HepG2 (cell line): ENCODE data around the gene ATP9B. TPM values are rescaled to one million over a fixed set of nuclear protein-coding genes. Genes with fewer than 3 reads are reported as not detected.

Source experiments
- ATAC-seq: fragments of 200-7000 bp; cut with Tn5 transposase; 3 replicates; pipeline ENCODE4 v1.9.1; 2020; ENCODE audit warnings: mild to moderate bottlenecking, moderate library complexity
- BruUV-seq: library from RNA; stranded (reverse); fragments of 400-500 nt; replicated peaks from 2 replicates; lab custom pipeline; 2021; lab: Mats Ljungman, UMichigan
- CTCF ChIA-PET: fragments of 300-600 bp; formaldehyde crosslinking; extraction: SDS; loops from one replicate; lab custom pipeline; 2021; ENCODE audit warnings: low total read pairs, inconsistent platforms, low intra/inter-chr PET ratio; lab: Yijun Ruan, JAX
- POLR2A ChIA-PET: fragments of 350-600 bp; sonication (Branson Sonifier 250); formaldehyde crosslinking; loops from one replicate; lab custom pipeline; 2020; ENCODE audit warnings: antibody characterized with exemption, inconsistent platforms; lab: Yijun Ruan, JAX
- DNase-seq: peaks from one replicate; pipeline ENCODE4 v3.0.0-alpha.2; 2015; ENCODE audit warnings: low spot score
- FAIRE-seq: peaks from 3 replicates; lab custom pipeline; 2011; peaks lifted over from hg19 to GRCh38; lab: Jason Lieb, UNC
- H2AFZ ChIP-seq: one replicate; pipeline ENCODE4 v1.6.1; 2011; ENCODE audit warnings: low read length, inconsistent platforms
- H3K27ac ChIP-seq: fragments of 300-600 bp; 3 replicates; pipeline ENCODE4 v1.8.0; 2011; ENCODE audit warnings: mixed run types, mild to moderate bottlenecking, mixed read lengths, low read length, inconsistent platforms; ENCODE audit not compliant: insufficient read depth; ENCODE audit errors: extremely low read length
- H3K27me3 ChIP-seq, 2 experiments: fragments of 200-600 bp in 1 of 2; 2 replicates in 1 of 2; 3 replicates in 1 of 2; pipeline versions ENCODE4 v1.6.0 to v1.8.0; 2011; ENCODE audit warnings: low read length in 2 of 2, mild to moderate bottlenecking in 2 of 2, moderate library complexity in 2 of 2, inconsistent platforms in 1 of 2; ENCODE audit not compliant: insufficient read depth in 2 of 2, control insufficient read depth in 1 of 2
- H3K36me3 ChIP-seq, 2 experiments: fragments of 200-600 bp in 1 of 2; replicated peaks in 1 of 2; 2 replicates in 1 of 2; 3 replicates in 1 of 2; pipeline versions ENCODE4 v1.5.1 to v1.8.0; 2011; ENCODE audit warnings: low read length in 2 of 2, inconsistent platforms in 1 of 2; ENCODE audit not compliant: insufficient read depth in 2 of 2, control insufficient read depth in 1 of 2
- H3K4me1 ChIP-seq: 2 replicates; pipeline ENCODE4 v1.5.1; 2012; ENCODE audit warnings: low read length, inconsistent platforms; ENCODE audit not compliant: insufficient read depth
- H3K4me2 ChIP-seq: 2 replicates; pipeline ENCODE4 v1.6.0; 2011; ENCODE audit warnings: low read depth, low read length, inconsistent platforms
- H3K4me3 ChIP-seq, 3 experiments: fragments of 200-600 bp in 1 of 3; sonication (generic), shearing (Covaris generic) in 1 of 3; replicated peaks in 1 of 3; 2 replicates each; pipeline ENCODE4 v1.5.1; 2011 to 2016; ENCODE audit warnings: low read length in 3 of 3, inconsistent platforms in 2 of 3, low read depth in 2 of 3, mild to moderate bottlenecking in 2 of 3, control low read depth in 1 of 3, mixed read lengths in 1 of 3; ENCODE audit not compliant: insufficient read depth in 1 of 3
- H3K79me2 ChIP-seq: one replicate; pipeline ENCODE4 v1.6.1; 2011; ENCODE audit warnings: low read length, inconsistent platforms; ENCODE audit not compliant: insufficient read depth
- H3K9ac ChIP-seq: 2 replicates; pipeline ENCODE4 v1.6.0; 2011; ENCODE audit warnings: mild to moderate bottlenecking, low read depth, low read length, inconsistent platforms; ENCODE audit not compliant: insufficient read depth
- H3K9me3 ChIP-seq: 2 replicates; pipeline ENCODE4 v1.5.1; 2012; ENCODE audit warnings: mild to moderate bottlenecking, low read length
- H4K20me1 ChIP-seq: 2 replicates; pipeline ENCODE4 v1.6.0; 2011; ENCODE audit warnings: inconsistent platforms, mild to moderate bottlenecking, low read length, moderate library complexity; ENCODE audit not compliant: insufficient read depth
- ATF5 ChIP-seq: sonication (generic); formaldehyde crosslinking; IDR thresholded peaks from 2 replicates; pipeline ENCODE4 v1.4.0; 2020; ENCODE audit warnings: mild to moderate bottlenecking, low read depth, missing genetic modification reagents
- CBX1 ChIP-seq: IDR thresholded peaks from one replicate; pipeline ENCODE4 v1.6.1; 2016; ENCODE audit warnings: antibody characterized with exemption, low read depth
- HOXA7 ChIP-seq: sonication (generic); formaldehyde crosslinking; IDR thresholded peaks from 2 replicates; pipeline ENCODE4 v1.8.1; 2022; ENCODE audit warnings: mild to moderate bottlenecking, missing genetic modification reagents, moderate library complexity
- IRF2 ChIP-seq: IDR thresholded peaks from 2 replicates; pipeline ENCODE4 v1.6.1; 2018; ENCODE audit warnings: missing genetic modification reagents, missing compliant biosample characterization
- MAF1 ChIP-seq: sonication (generic); formaldehyde crosslinking; IDR thresholded peaks from 2 replicates; pipeline ENCODE4 v1.5.0; 2020; ENCODE audit warnings: missing genetic modification reagents, borderline replicate concordance
- MIER2 ChIP-seq: IDR thresholded peaks from 2 replicates; pipeline ENCODE4 v1.6.1; 2016; ENCODE audit warnings: missing biosample characterization, missing genetic modification reagents
- NR2F2 ChIP-seq: IDR thresholded peaks from 2 replicates; pipeline ENCODE4 v1.6.1; 2012; ENCODE audit warnings: low read depth, inconsistent platforms, borderline replicate concordance
- SAP130 ChIP-seq: IDR thresholded peaks from 2 replicates; pipeline ENCODE4 v1.6.1; 2016; ENCODE audit warnings: low read depth
- SOX5 ChIP-seq: IDR thresholded peaks from 2 replicates; pipeline ENCODE4 v1.6.1; 2016; ENCODE audit warnings: borderline replicate concordance
- SRY ChIP-seq: sonication (generic); formaldehyde crosslinking; IDR thresholded peaks from 2 replicates; pipeline ENCODE4 v1.8.0; 2022; ENCODE audit warnings: mild to moderate bottlenecking, missing genetic modification reagents
- TBL1XR1 ChIP-seq: fragments of 150-350 bp; IDR thresholded peaks from 2 replicates; pipeline ENCODE4 v1.6.1; 2014; ENCODE audit warnings: borderline replicate concordance, low read length; ENCODE audit not compliant: partially characterized antibody
- TBX3 ChIP-seq: fragments of 450-650 bp; IDR thresholded peaks from 2 replicates; pipeline ENCODE4 v1.6.1; 2017; ENCODE audit warnings: antibody characterized with exemption, mild to moderate bottlenecking, inconsistent platforms, borderline replicate concordance
- ZC3H13 ChIP-seq: sonication (generic); formaldehyde crosslinking; IDR thresholded peaks from 2 replicates; pipeline ENCODE4 v1.8.1; 2023; ENCODE audit warnings: mild to moderate bottlenecking, missing genetic modification reagents, moderate library complexity
- ZNF17 ChIP-seq: sonication (generic); formaldehyde crosslinking; IDR thresholded peaks from 2 replicates; pipeline ENCODE4 v1.5.0; 2020; ENCODE audit warnings: mild to moderate bottlenecking, missing genetic modification reagents
- ZNF580 ChIP-seq: IDR thresholded peaks from 2 replicates; pipeline ENCODE4 v1.6.1; 2016; ENCODE audit warnings: low read depth, borderline replicate concordance
- ZNF703 ChIP-seq: sonication (generic); formaldehyde crosslinking; IDR thresholded peaks from 2 replicates; pipeline ENCODE4 v1.5.1; 2020; ENCODE audit warnings: missing genetic modification reagents, mild to moderate bottlenecking, moderate library complexity, borderline replicate concordance
- ZNF780A ChIP-seq: sonication (generic); formaldehyde crosslinking; IDR thresholded peaks from 2 replicates; pipeline ENCODE4 v1.8.0; 2022; ENCODE audit warnings: mild to moderate bottlenecking, missing genetic modification reagents, moderate library complexity
- ZNF891 ChIP-seq: sonication (generic); formaldehyde crosslinking; IDR thresholded peaks from 2 replicates; pipeline ENCODE4 v1.5.0; 2020; ENCODE audit warnings: mild to moderate bottlenecking, missing genetic modification reagents
- WGBS: methylation state at CpG from one replicate; pipeline ENCODE4 v1.1.6; 2017; ENCODE audit warnings: low lambda C conversion rate; 5-methylcytosine and 5-hydroxymethylcytosine counted together
- in situ Hi-C: cut with HindIII; loops from 2 replicates; pipeline ENCODE4 v1.10.0; 2017; ENCODE audit warnings: low pct_unique_long_range_greater_than_20kb; ENCODE audit not compliant: extremely low pct_ligation_motif_present
- intact Hi-C: fragments of 100-400 bp; cut with micrococcal nuclease; formaldehyde crosslinking; loops from one replicate; pipeline ENCODE4 v1.10.0; 2022; ENCODE audit not compliant: unreplicated experiment
- polyA plus RNA-seq, 8 experiments: library from polyadenylated mRNA; depleted of rRNA in 3 of 8; stranded (reverse) in 7 of 8; unstranded in 1 of 8; fragments of >200 nt; fragmentation: Illumina TruSeq in 4 of 8; extraction: Trizol in 4 of 8; gene quantifications; 2 replicates each; pipeline versions ENCODE4 v1.2.1 to v1.2.3, GENCODE V29; 2011 to 2016; ENCODE audit warnings: low read depth in 4 of 8, missing spikeins in 1 of 8, mixed read lengths in 1 of 8; ENCODE audit not compliant: insufficient read depth in 1 of 8
- total RNA-seq, 5 experiments: library from RNA; depleted of rRNA; stranded (reverse); fragments of >200 nt; fragmentation: Illumina TruSeq; extraction: Trizol; gene quantifications; 2 replicates each; pipeline ENCODE4 v1.2.3, GENCODE V29; 2016; ENCODE audit warnings: low read depth in 1 of 5
- TF ChIP-seq, protein P1 (sequence below): sonication (generic); formaldehyde crosslinking; IDR thresholded peaks from 2 replicates; pipeline ENCODE4 v1.4.0; 2020; ENCODE audit warnings: mild to moderate bottlenecking, missing genetic modification reagents, borderline replicate concordance
- TF ChIP-seq, protein P2 (sequence below): sonication (generic); formaldehyde crosslinking; IDR thresholded peaks from 2 replicates; pipeline ENCODE4 v1.5.0; 2020; ENCODE audit warnings: mild to moderate bottlenecking, missing genetic modification reagents
- TF ChIP-seq, protein P3 (sequence below): sonication (generic); formaldehyde crosslinking; IDR thresholded peaks from 2 replicates; pipeline ENCODE4 v1.5.0; 2020; ENCODE audit warnings: missing genetic modification reagents

The ATP9B gene
- total and polyA plus RNA-seq, 2 of the 13 experiments (the other 11 are each of a cell fraction or from before 2014, with no cell fraction given), result 10.8 to 11.3 TPM

- TF ChIP-seq, protein P1, sequence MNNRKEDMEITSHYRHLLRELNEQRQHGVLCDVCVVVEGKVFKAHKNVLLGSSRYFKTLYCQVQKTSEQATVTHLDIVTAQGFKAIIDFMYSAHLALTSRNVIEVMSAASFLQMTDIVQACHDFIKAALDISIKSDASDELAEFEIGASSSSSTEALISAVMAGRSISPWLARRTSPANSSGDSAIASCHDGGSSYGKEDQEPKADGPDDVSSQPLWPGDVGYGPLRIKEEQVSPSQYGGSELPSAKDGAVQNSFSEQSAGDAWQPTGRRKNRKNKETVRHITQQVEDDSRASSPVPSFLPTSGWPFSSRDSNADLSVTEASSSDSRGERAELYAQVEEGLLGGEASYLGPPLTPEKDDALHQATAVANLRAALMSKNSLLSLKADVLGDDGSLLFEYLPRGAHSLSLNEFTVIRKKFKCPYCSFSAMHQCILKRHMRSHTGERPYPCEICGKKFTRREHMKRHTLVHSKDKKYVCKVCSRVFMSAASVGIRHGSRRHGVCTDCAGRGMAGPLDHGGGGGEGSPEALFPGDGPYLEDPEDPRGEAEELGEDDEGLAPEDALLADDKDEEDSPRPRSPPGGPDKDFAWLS (CRISPR knock-in tag), result no peak
- TF ChIP-seq HOXA7 (CRISPR knock-in tag) (no peak), TBX3 (no peak), MAF1 (no peak)
- TF ChIP-seq, all 625 proteins: peak for 0
Observed at GRCh38 chr18:79259218-79259617, 190.0 kb downstream of the ATP9B start (continued).

DNA sequence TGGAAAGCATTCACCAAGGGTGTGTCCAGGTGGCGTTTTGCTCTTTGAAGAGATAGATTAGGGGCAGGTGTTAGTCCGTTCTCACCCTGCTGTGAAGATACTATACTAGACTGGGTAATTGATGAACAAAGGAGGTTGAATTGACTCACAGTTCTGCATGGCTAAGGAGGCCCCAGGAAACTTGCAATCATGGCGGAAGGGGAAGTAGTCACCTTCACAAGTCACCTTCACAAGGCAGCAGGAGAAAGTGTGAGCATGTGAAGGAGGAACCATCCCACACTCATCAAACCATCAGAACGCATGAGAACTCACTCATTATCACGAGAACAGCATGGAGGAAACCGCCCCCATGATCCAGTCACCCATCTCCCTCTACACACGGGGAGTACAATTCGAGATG, 190.8 kb downstream of the ATP9B start:
- Histone ChIP-seq H3K9ac (no peak overlapping the region), H3K36me3 (peaks cover 0 to 7% of the 10 kb centered on the region in 2 experiments; a peak in 2 of 5 replicates), H3K4me1 (no peaks in the 10 kb centered on the region), H3K4me2 (no peak overlapping the region), H3K27ac (no peak overlapping the region), H3K79me2 (no peaks in the 10 kb centered on the region), H3K9me3 (no peaks in the 10 kb centered on the region), H3K4me3 (no peak overlapping the region), H4K20me1 (no peaks in the 10 kb centered on the region), H3K27me3 (no peaks in the 10 kb centered on the region), H2AFZ (no peak overlapping the region)
- no peak for ATAC-seq
- BruUV-seq, result no TSS peak
- intact Hi-C loops, result no loop called here
- 97% methylated on average over 8 of the region's 8 CpGs for WGBS
- in situ Hi-C loops, result no loop called here
- ChIA-PET CTCF (no interaction called here), POLR2A (no interaction called here)
- FAIRE-seq, result no peak
- DNase-seq, result no peak
- no peak for TF ChIP-seq SRY (CRISPR knock-in tag)
- TF ChIP-seq ZNF17 (CRISPR knock-in tag), result no peak
- TF ChIP-seq ATF5 (CRISPR knock-in tag), result no peak
- TF ChIP-seq ZNF891 (CRISPR knock-in tag), result no peak
- no peak for TF ChIP-seq ZNF703 (CRISPR knock-in tag)
- TF ChIP-seq ZNF780A (CRISPR knock-in tag), result no peak
- no peak for TF ChIP-seq SOX5 (CRISPR knock-in tag)
- TF ChIP-seq MIER2 (CRISPR knock-in tag), result no peak
- TF ChIP-seq CBX1, result no peak
- no peak for TF ChIP-seq ZNF580 (CRISPR knock-in tag)
- TF ChIP-seq SAP130 (CRISPR knock-in tag), result no peak
- no peak for TF ChIP-seq TBL1XR1
- TF ChIP-seq, protein P2, sequence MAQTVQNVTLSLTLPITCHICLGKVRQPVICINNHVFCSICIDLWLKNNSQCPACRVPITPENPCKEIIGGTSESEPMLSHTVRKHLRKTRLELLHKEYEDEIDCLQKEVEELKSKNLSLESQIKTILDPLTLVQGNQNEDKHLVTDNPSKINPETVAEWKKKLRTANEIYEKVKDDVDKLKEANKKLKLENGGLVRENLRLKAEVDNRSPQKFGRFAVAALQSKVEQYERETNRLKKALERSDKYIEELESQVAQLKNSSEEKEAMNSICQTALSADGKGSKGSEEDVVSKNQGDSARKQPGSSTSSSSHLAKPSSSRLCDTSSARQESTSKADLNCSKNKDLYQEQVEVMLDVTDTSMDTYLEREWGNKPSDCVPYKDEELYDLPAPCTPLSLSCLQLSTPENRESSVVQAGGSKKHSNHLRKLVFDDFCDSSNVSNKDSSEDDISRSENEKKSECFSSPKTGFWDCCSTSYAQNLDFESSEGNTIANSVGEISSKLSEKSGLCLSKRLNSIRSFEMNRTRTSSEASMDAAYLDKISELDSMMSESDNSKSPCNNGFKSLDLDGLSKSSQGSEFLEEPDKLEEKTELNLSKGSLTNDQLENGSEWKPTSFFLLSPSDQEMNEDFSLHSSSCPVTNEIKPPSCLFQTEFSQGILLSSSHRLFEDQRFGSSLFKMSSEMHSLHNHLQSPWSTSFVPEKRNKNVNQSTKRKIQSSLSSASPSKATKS (CRISPR knock-in tag), result no peak
- no peak for TF ChIP-seq IRF2 (CRISPR knock-in tag)
- TF ChIP-seq, protein P3, sequence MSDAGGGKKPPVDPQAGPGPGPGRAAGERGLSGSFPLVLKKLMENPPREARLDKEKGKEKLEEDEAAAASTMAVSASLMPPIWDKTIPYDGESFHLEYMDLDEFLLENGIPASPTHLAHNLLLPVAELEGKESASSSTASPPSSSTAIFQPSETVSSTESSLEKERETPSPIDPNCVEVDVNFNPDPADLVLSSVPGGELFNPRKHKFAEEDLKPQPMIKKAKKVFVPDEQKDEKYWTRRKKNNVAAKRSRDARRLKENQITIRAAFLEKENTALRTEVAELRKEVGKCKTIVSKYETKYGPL, result no peak
- TF ChIP-seq ZC3H13 (CRISPR knock-in tag), result no peak
- no peak for TF ChIP-seq NR2F2
